ENCODE results near the gene NCKAP5.

The NCKAP5 gene

GRCh38 chr2:133312038-133312729 is 256.1 kb downstream of the NCKAP5 start:
- Histone ChIP-seq H2AFZ (ENCODE audit: insufficient read depth, low read length, poor library complexity) (no peak overlapping the region), H4K8ac (ENCODE audit: low read depth, low read length) (no peak overlapping the region), H2BK120ac (ENCODE audit: insufficient read depth, low read length, poor library complexity) (no peak overlapping the region), H3K4ac (ENCODE audit: low read depth, low read length) (no peak overlapping the region), H2BK5ac (ENCODE audit: low read depth, low read length, poor library complexity) (no peak overlapping the region), H3K4me3 (ENCODE audit: low read depth, low read length) (no peak overlapping the region), H3K36me3 (ENCODE audit: control insufficient read depth in 1 of 2, insufficient read depth in 2 of 2, low read length in 2 of 2) (no peaks in the 10 kb centered on the region), H3K79me1 (ENCODE audit: low read length) (no peaks in the 10 kb centered on the region), H3K23ac (ENCODE audit: low read length) (no peak overlapping the region), H2BK12ac (ENCODE audit: low read length) (no peak overlapping the region), H3K18ac (ENCODE audit: low read length) (no peak overlapping the region), H4K12ac (ENCODE audit: low read depth, low read length) (no peak overlapping the region), H3K14ac (ENCODE audit: low read length) (no peak overlapping the region), H3K27me3 (ENCODE audit: insufficient read depth, low read length) (no peaks in the 10 kb centered on the region), H3K27ac (ENCODE audit: low read depth, low read length) (no peak overlapping the region), H4K91ac (ENCODE audit: low read depth, low read length) (peak overlapping the region; percentile 6), H2AK5ac (ENCODE audit: low read length) (no peak overlapping the region), H3K4me2 (ENCODE audit: low read length) (no peak overlapping the region), H3K79me2 (ENCODE audit: control insufficient read depth, insufficient read depth, low read length, poor library complexity) (no peaks in the 10 kb centered on the region), H3K4me1 (ENCODE audit: control insufficient read depth in 1 of 2, insufficient read depth in 2 of 2, low read length in 2 of 2) (peaks cover 3% of the 10 kb centered on the region in 2 experiments), H3K9me3 (ENCODE audit: insufficient read depth, low read depth, low read length) (peaks cover 1% of the 10 kb centered on the region), H3K9ac (ENCODE audit: low read length) (no peak overlapping the region)
- DNase-seq: peak in 1 of 2 donors; percentile 2
- WGBS (ENCODE audit: extremely low coverage, insufficient coverage, insufficient read length): no CpG with 5 or more reads among the region's 4 CpGs

- Histone ChIP-seq H3K4me2 (ENCODE audit: low read length) (no peak overlapping the region), H2BK120ac (ENCODE audit: insufficient read depth, low read length, poor library complexity) (no peak overlapping the region), H3K23ac (ENCODE audit: low read length) (no peak overlapping the region), H3K27ac (ENCODE audit: low read depth, low read length) (no peak overlapping the region), H3K4me3 (ENCODE audit: low read depth, low read length) (no peak overlapping the region), H2BK12ac (ENCODE audit: low read length) (no peak overlapping the region), H3K9ac (ENCODE audit: low read length) (no peak overlapping the region), H3K79me1 (ENCODE audit: low read length) (no peaks in the 10 kb centered on the region), H4K91ac (ENCODE audit: low read depth, low read length) (no peak overlapping the region), H3K18ac (ENCODE audit: low read length) (no peak overlapping the region), H3K9me3 (ENCODE audit: insufficient read depth, low read depth, low read length) (no peaks in the 10 kb centered on the region), H4K12ac (ENCODE audit: low read depth, low read length) (no peak overlapping the region), H4K8ac (ENCODE audit: low read depth, low read length) (no peak overlapping the region), H3K27me3 (ENCODE audit: insufficient read depth, low read length) (no peaks in the 10 kb centered on the region), H3K79me2 (ENCODE audit: control insufficient read depth, insufficient read depth, low read length, poor library complexity) (no peaks in the 10 kb centered on the region), H3K14ac (ENCODE audit: low read length) (no peak overlapping the region), H2AK5ac (ENCODE audit: low read length) (no peak overlapping the region), H3K4me1 (ENCODE audit: control insufficient read depth in 1 of 2, insufficient read depth in 2 of 2, low read length in 2 of 2) (no peaks in the 10 kb centered on the region), H2AFZ (ENCODE audit: insufficient read depth, low read length, poor library complexity) (no peak overlapping the region), H2BK5ac (ENCODE audit: low read depth, low read length, poor library complexity) (no peak overlapping the region), H3K4ac (ENCODE audit: low read depth, low read length) (no peak overlapping the region), H3K36me3 (ENCODE audit: control insufficient read depth in 1 of 2, insufficient read depth in 2 of 2, low read length in 2 of 2) (no peaks in the 10 kb centered on the region)
- no CpG with 5 or more reads among the region's 2 CpGs for WGBS (ENCODE audit: extremely low coverage, insufficient coverage, insufficient read length)
- DNase-seq: no peak
Measured at GRCh38 chr2:133306236-133306635, 262.0 kb downstream of the NCKAP5 start.

GRCh38 chr2:133304344-133304743 is 263.9 kb downstream of the NCKAP5 start:
- H2AFZ ChIP-seq (ENCODE audit: insufficient read depth, low read length, poor library complexity): no peak overlapping the region
- H3K27me3 ChIP-seq (ENCODE audit: insufficient read depth, low read length): no peaks in the 10 kb centered on the region
- no peak overlapping the region for H2BK120ac ChIP-seq (ENCODE audit: insufficient read depth, low read length, poor library complexity)
- no peak overlapping the region for H4K8ac ChIP-seq (ENCODE audit: low read depth, low read length)
- no peak overlapping the region for H3K18ac ChIP-seq (ENCODE audit: low read length)
- no peak overlapping the region for H3K4me2 ChIP-seq (ENCODE audit: low read length)
- no peaks in the 10 kb centered on the region for H3K79me1 ChIP-seq (ENCODE audit: low read length)
- no peaks in the 10 kb centered on the region for H3K9me3 ChIP-seq (ENCODE audit: insufficient read depth, low read depth, low read length)
- H3K4me3 ChIP-seq (ENCODE audit: low read depth, low read length): no peak overlapping the region
- H2AK5ac ChIP-seq (ENCODE audit: low read length): no peak overlapping the region
- DNase-seq: no peak
- H3K23ac ChIP-seq (ENCODE audit: low read length): no peak overlapping the region
- no peaks in the 10 kb centered on the region for H3K79me2 ChIP-seq (ENCODE audit: control insufficient read depth, insufficient read depth, low read length, poor library complexity)
- no peak overlapping the region for H4K12ac ChIP-seq (ENCODE audit: low read depth, low read length)
- H2BK12ac ChIP-seq (ENCODE audit: low read length): no peak overlapping the region
- H3K4me1 ChIP-seq (ENCODE audit: control insufficient read depth in 1 of 2, insufficient read depth in 2 of 2, low read length in 2 of 2): no peaks in the 10 kb centered on the region
- no CpG with 5 or more reads among the region's 3 CpGs for WGBS (ENCODE audit: extremely low coverage, insufficient coverage, insufficient read length)
- H4K91ac ChIP-seq (ENCODE audit: low read depth, low read length): no peak overlapping the region
- H3K27ac ChIP-seq (ENCODE audit: low read depth, low read length): no peak overlapping the region
- no peak overlapping the region for H3K9ac ChIP-seq (ENCODE audit: low read length)
- H3K36me3 ChIP-seq (ENCODE audit: control insufficient read depth in 1 of 2, insufficient read depth in 2 of 2, low read length in 2 of 2): no peaks in the 10 kb centered on the region
- no peak overlapping the region for H2BK5ac ChIP-seq (ENCODE audit: low read depth, low read length, poor library complexity)
- H3K14ac ChIP-seq (ENCODE audit: low read length): no peak overlapping the region
- no peak overlapping the region for H3K4ac ChIP-seq (ENCODE audit: low read depth, low read length)

GRCh38 chr2:133303150-133303549 is 265.1 kb downstream of the NCKAP5 start:
- Histone ChIP-seq H2BK120ac (ENCODE audit: insufficient read depth, low read length, poor library complexity) (no peak overlapping the region), H2AK5ac (ENCODE audit: low read length) (no peak overlapping the region), H2AFZ (ENCODE audit: insufficient read depth, low read length, poor library complexity) (no peak overlapping the region), H3K27me3 (ENCODE audit: insufficient read depth, low read length) (no peaks in the 10 kb centered on the region), H3K9ac (ENCODE audit: low read length) (no peak overlapping the region), H3K79me2 (ENCODE audit: control insufficient read depth, insufficient read depth, low read length, poor library complexity) (no peaks in the 10 kb centered on the region), H4K8ac (ENCODE audit: low read depth, low read length) (no peak overlapping the region), H3K36me3 (ENCODE audit: control insufficient read depth in 1 of 2, insufficient read depth in 2 of 2, low read length in 2 of 2) (no peaks in the 10 kb centered on the region), H3K27ac (ENCODE audit: low read depth, low read length) (no peak overlapping the region), H3K79me1 (ENCODE audit: low read length) (no peaks in the 10 kb centered on the region), H3K18ac (ENCODE audit: low read length) (no peak overlapping the region), H3K4ac (ENCODE audit: low read depth, low read length) (no peak overlapping the region), H3K4me2 (ENCODE audit: low read length) (no peak overlapping the region), H4K12ac (ENCODE audit: low read depth, low read length) (no peak overlapping the region), H3K4me3 (ENCODE audit: low read depth, low read length) (no peak overlapping the region), H3K9me3 (ENCODE audit: insufficient read depth, low read depth, low read length) (no peaks in the 10 kb centered on the region), H2BK5ac (ENCODE audit: low read depth, low read length, poor library complexity) (no peak overlapping the region), H2BK12ac (ENCODE audit: low read length) (no peak overlapping the region), H3K23ac (ENCODE audit: low read length) (no peak overlapping the region), H4K91ac (ENCODE audit: low read depth, low read length) (no peak overlapping the region), H3K14ac (ENCODE audit: low read length) (no peak overlapping the region), H3K4me1 (ENCODE audit: control insufficient read depth in 1 of 2, insufficient read depth in 2 of 2, low read length in 2 of 2) (no peaks in the 10 kb centered on the region)
- no CpG with 5 or more reads among the region's 1 CpG for WGBS (ENCODE audit: extremely low coverage, insufficient coverage, insufficient read length)
- DNase-seq: no peak
